Activated CD4-positive, alpha-beta memory T cell treated with anti-CD3 and anti-CD28 coated beads for 36 hours (primary cell): ENCODE measurements around the gene ICA1L. TPM values are rescaled to one million over a fixed set of nuclear protein-coding genes. Genes with fewer than 3 reads are reported as not detected.
"Not testable (repeated sequence)": the region's sequence is repeated elsewhere in the genome, so short reads cannot be mapped to it uniquely, and the experiment has no call there.

Source experiments
- CTCF ChIA-PET: fragments of 350-600 bp; sonication (Branson Sonifier 250); formaldehyde crosslinking; loops from one replicate; lab custom pipeline; 2021; ENCODE audit warnings: antibody characterized with exemption, inconsistent platforms; lab: Charles Lee
- POLR2A ChIA-PET: fragments of 350-600 bp; sonication (Branson Sonifier 250); formaldehyde crosslinking; loops from one replicate; lab custom pipeline; 2021; ENCODE audit warnings: antibody characterized with exemption; lab: Charles Lee
- DNase-seq: peaks from one replicate; pipeline ENCODE4 v3.0.0-alpha.2; 2020
- H3K27ac Mint-ChIP-seq: one replicate; pipeline ENCODE4 v1.8.0; 2021; ENCODE audit warnings: mixed read lengths
- H3K27me3 Mint-ChIP-seq: one replicate; pipeline ENCODE4 v1.8.0; 2021; ENCODE audit warnings: mixed read lengths
- H3K36me3 Mint-ChIP-seq: one replicate; pipeline ENCODE4 v1.8.0; 2021; ENCODE audit warnings: mixed read lengths
- H3K4me1 Mint-ChIP-seq: one replicate; pipeline ENCODE4 v1.8.0; 2021; ENCODE audit warnings: low read depth, mixed read lengths
- H3K4me3 Mint-ChIP-seq: one replicate; pipeline ENCODE4 v1.8.0; 2021; ENCODE audit warnings: mild to moderate bottlenecking, mixed read lengths
- H3K9me3 Mint-ChIP-seq: one replicate; pipeline ENCODE4 v1.8.0; 2021; ENCODE audit warnings: mixed read lengths
- intact Hi-C: fragments of 100-400 bp; cut with micrococcal nuclease; formaldehyde crosslinking; loops from one replicate; pipeline ENCODE4 v1.15.1; 2023
- total RNA-seq, 2 experiments: library from RNA; stranded (reverse); gene quantifications; one replicate each; pipeline ENCODE4 v1.2.3, GENCODE V29; 2021

Gene ICA1L
- total RNA-seq, 2 experiments from 2014 or later, result 5.8 to 6.0 TPM

DNA sequence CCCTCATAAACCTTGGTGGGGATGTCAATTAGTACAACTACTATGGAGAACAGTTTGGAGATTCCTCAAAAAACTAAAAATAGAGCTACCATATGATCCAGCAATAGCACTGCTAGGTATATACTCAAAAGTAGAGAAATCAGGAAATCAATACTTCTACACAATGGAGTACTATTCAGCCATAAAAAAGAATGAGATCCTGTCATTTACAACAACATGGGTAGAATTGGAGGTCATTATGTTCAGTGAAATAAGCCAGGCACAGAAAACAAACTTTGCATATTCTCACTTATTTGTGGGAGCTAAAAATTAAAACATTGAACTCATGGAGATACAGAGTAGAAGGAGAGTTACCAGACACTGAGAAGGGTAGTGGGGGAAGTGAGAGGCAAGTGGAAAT is 33.9 kb upstream of the ICA1L start:
- CTCF ChIA-PET, result not testable (repeated sequence)
- H3K36me3 Mint-ChIP-seq, result peaks cover 34% of the 10 kb centered on the region

DNA sequence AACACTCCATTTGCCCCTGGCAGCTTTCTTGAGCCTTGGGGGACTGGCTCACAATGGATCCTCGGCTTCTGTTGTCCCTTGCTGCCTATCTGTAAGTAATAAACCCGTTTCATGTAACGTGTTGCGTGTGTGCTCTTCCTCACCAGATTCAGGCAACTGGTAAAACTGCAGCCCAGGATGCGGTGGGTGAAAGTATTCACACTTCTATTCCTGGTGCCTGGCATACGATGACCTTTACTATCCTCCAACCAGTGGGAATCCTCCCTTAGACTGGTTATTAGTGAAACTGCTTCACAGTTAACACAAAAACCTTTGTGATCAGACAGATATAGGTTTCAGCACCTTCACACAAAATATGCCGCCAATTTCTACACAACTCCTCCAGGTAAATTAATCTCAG is 13.6 kb upstream of the ICA1L start:
- ChIA-PET CTCF (no interaction called here), POLR2A (no interaction called here)
- Mint-ChIP-seq H3K4me1 (no peaks in the 10 kb centered on the region), H3K36me3 (peaks cover 39% of the 10 kb centered on the region), H3K4me3 (no peak overlapping the region), H3K27me3 (no peaks in the 10 kb centered on the region), H3K9me3 (no peaks in the 10 kb centered on the region), H3K27ac (no peak overlapping the region)
- DNase-seq, result no peak
- intact Hi-C loops, result no loop called here

More for the DNA sequence above, 33.9 kb upstream of the ICA1L start:
- H3K4me3 Mint-ChIP-seq, H3K9me3 Mint-ChIP-seq, H3K27ac Mint-ChIP-seq, POLR2A ChIA-PET, DNase-seq, intact Hi-C loops, H3K27me3 Mint-ChIP-seq: not testable (repeated sequence)
- peaks cover 25% of the 10 kb centered on the region for H3K4me1 Mint-ChIP-seq

DNA sequence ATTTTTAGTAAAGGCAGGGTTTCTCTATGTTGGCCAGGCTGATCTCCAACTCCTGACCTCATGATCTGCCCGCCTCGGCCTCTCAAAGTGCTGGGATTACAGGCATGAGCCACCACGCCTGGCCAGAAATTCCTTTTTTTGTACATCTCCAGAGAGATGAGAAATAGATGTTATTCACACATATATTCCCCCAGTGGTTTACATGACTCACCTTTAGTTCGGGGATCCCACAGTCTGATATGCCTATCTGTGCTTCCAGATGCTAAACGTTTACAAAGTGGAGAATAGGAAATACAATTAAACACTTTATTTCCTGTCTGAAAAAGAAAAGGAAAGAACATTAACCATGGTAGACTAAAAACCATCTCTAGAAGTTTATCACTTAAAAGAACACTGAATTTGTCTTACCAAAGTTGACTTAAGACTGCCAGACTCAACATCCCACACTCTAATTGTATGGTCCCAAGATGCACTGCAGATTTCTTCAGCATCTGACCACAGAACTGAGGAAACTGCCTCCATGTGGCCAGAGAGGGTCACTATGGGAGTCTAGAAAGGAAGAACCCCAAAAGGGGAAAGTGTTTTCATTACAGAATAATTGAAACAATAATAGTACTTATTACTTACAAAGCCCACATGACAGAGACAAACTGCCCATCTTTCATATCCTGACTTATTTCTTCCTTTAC is 12.6 kb upstream of the ICA1L start:
- Mint-ChIP-seq H3K27me3 (no peaks in the 10 kb centered on the region), H3K4me1 (no peaks in the 10 kb centered on the region), H3K36me3 (peaks cover 39% of the 10 kb centered on the region), H3K9me3 (no peaks in the 10 kb centered on the region), H3K27ac (no peak overlapping the region), H3K4me3 (no peak overlapping the region)
- no peak for DNase-seq
- ChIA-PET POLR2A (no interaction called here), CTCF (no interaction called here)
- intact Hi-C loops, result no loop called here

DNA sequence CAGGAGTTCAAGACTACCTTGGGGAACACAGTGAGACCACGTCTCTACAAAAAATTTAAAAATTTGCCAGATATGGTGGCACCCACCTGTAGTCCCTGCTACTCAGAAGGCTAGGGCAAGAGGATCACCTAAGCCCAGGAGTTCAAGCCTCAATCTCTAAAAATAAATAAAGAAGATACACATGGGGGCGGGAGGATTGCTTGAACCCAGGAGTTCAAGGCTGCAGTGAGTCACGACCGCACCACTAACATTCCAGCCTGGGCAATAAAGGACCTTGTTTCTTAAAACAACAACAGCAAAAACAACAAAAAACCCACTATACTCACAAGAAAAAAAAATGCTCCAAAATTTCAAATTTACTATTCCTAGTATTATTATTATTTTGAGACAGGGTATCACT is 10.0 kb upstream of the ICA1L start:
- H3K9me3 Mint-ChIP-seq, result no peaks in the 10 kb centered on the region
- ChIA-PET POLR2A (no interaction called here), CTCF (no interaction called here)
- DNase-seq, result no peak
- intact Hi-C loops, result no loop called here
- H3K27ac Mint-ChIP-seq, result no peak overlapping the region
- no peaks in the 10 kb centered on the region for H3K27me3 Mint-ChIP-seq
- H3K36me3 Mint-ChIP-seq, result peaks cover 30% of the 10 kb centered on the region
- H3K4me3 Mint-ChIP-seq, result no peak overlapping the region
- H3K4me1 Mint-ChIP-seq, result no peaks in the 10 kb centered on the region

DNA sequence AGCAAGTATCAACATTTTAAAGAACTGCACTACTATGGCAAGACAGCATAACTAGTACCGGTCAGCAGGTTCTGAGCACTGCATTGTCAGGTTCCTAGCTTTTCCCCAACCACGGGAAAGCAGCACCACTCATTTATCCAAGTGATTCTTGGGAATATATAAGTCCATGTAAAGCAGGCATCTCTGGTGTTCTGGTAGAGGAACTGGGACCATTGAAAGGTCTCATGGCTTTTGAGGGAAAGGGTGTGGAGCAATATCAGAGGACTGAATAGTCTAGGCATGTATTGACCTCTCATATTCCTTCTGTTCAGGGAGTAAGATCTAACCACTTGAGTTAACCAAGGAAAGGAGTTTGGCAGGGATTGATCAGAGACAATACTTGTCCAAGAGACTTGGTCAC is 6.1 kb upstream of the ICA1L start:
- H3K4me3 Mint-ChIP-seq, result no peak overlapping the region
- H3K36me3 Mint-ChIP-seq, result peaks cover 9% of the 10 kb centered on the region
- no peaks in the 10 kb centered on the region for H3K4me1 Mint-ChIP-seq
- ChIA-PET POLR2A (no interaction called here), CTCF (no interaction called here)
- intact Hi-C loops, result no loop called here
- H3K27me3 Mint-ChIP-seq, result no peaks in the 10 kb centered on the region
- H3K9me3 Mint-ChIP-seq, result no peaks in the 10 kb centered on the region
- DNase-seq, result no peak
- H3K27ac Mint-ChIP-seq, result no peak overlapping the region

DNA sequence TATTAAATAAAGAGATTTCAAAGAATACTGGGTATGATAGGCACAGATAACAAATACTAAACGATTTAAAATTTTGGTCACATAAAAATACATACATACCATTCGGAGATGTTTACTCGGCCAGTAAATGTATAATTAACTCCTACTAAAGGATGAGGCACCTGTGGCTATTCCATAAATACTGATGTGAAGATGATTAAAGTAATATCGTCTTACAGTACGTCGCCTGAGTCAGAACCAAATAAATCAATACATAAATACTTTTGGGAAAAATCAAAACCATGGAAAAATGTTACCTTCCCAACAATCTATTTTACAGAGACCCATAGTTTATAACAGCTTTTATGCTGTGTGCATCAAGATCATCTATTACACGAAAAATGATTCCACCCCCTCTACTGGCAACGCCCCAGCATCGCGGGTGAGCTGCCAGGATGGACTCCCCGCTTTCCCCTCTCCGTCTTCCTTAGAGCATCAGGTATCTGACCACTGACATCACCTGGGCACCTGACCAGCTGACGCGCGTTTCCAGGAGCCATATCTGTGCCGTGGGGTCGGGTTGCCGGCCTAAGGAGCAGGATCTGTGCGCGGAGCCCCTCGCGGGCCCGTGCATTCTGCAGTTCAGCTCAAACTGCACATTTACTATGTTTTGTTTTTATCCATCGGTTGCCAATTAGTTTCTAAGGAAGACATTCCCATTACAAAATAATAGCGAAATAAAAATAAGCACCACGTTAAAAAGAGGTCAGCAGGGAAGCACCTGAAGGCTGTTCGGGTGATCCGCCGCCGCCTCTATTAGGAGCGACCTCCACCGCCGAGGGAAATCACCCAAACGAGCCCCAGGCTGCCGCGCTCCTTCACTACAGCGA is 901 bp downstream of the ICA1L start:
- ChIA-PET POLR2A (interaction anchor here (0.5 to 1.6 kb wide), 4 partner anchors 35 to 597 kb away, joined by 3 to 5 read pairs (median 5); partner anchors contain the start of gene FAM117B), CTCF (interaction anchor here (0.6 to 5.1 kb wide), 16 partner anchors 8 to 945 kb away, joined by 3 to 64 read pairs (median 4); no protein-coding TSS in a partner anchor)
- Mint-ChIP-seq H3K4me1 (peaks cover 7% of the 10 kb centered on the region), H3K36me3 (no peaks in the 10 kb centered on the region), H3K27ac (peak overlapping the region; percentile 61), H3K9me3 (no peaks in the 10 kb centered on the region), H3K4me3 (peak overlapping the region; percentile 88), H3K27me3 (no peaks in the 10 kb centered on the region)
- intact Hi-C loops, result loop anchor here (1.0 to 5.0 kb wide), 6 partner anchors 39 to 367 kb away; partner anchors contain the start of genes CYP20A1, FAM117B and WDR12
- DNase-seq, result peak; percentile 81

DNA sequence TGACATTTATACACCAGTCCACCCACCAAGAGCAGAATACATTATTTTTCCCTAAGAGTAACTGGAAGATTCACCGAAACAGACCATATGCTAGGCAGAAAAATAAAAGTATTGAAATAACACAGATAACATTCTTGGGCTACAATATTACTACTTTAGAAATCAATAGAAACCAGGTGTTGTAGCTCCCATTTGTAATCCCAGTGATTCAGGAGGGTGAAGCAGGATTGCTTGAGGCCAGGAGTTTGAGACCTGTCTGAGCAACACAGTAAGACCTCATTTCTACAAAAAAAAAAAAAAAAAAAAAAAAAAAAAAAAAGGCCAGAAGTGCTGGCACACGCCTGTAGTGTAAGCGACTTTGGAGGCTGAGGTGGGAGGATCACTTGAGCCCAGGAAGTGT is 9.6 kb downstream of the ICA1L start:
- H3K27ac Mint-ChIP-seq, result no peak overlapping the region
- intact Hi-C loops, result no loop called here
- no peak for DNase-seq
- POLR2A ChIA-PET, result no interaction called here
- no peaks in the 10 kb centered on the region for H3K9me3 Mint-ChIP-seq
- no peak overlapping the region for H3K4me3 Mint-ChIP-seq
- CTCF ChIA-PET, result interaction anchor here (0.5 to 1.0 kb wide), 2 partner anchors 9 to 308 kb away, joined by 3 read pairs; no protein-coding TSS in a partner anchor
- no peaks in the 10 kb centered on the region for H3K4me1 Mint-ChIP-seq
- H3K27me3 Mint-ChIP-seq, result no peaks in the 10 kb centered on the region
- H3K36me3 Mint-ChIP-seq, result no peaks in the 10 kb centered on the region

DNA sequence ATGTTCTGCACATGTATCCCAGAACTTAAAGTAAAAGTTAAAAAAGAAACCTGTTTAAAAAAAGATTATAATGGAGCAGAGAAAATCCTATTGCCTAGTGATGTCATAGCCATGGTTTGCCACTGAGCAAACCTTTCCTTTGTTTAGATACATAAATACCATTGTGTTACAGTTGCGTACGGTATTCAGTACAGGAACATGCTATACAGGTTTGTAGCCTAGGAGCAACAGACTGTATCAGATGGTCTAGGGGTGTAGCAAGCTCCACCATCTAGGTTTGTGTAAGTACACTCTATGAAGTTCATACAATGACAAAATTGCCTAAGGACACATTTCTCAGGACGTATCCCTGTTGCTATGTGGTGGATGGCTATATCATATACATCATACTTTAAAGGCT is 13.0 kb downstream of the ICA1L start:
- H3K9me3 Mint-ChIP-seq, result no peaks in the 10 kb centered on the region
- H3K27ac Mint-ChIP-seq, result no peak overlapping the region
- ChIA-PET POLR2A (no interaction called here), CTCF (no interaction called here)
- H3K27me3 Mint-ChIP-seq, result no peaks in the 10 kb centered on the region
- intact Hi-C loops, result no loop called here
- no peak overlapping the region for H3K4me3 Mint-ChIP-seq
- DNase-seq, result no peak
- H3K36me3 Mint-ChIP-seq, result no peaks in the 10 kb centered on the region
- H3K4me1 Mint-ChIP-seq, result no peaks in the 10 kb centered on the region

DNA sequence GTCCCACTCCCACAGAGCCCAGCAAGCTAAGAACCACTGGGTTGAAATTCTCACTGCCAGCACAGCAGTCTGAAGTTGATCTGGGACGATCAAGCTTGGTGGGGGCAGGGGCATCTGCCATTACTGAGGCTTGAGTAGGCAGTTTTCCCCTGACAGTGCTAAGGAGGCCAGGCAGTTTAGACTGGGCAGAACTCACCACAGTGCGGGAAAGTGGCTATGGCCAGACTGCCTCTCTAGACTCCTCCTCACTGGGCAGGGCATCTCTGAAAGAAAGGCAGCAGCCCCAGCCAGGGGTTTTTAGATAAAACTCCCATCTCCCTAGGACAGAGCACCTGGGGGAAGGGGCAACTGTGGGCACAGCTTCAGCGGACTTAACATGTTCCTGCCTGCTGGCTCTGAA is 22.2 kb downstream of the ICA1L start:
- intact Hi-C loops, H3K27ac Mint-ChIP-seq, H3K9me3 Mint-ChIP-seq, CTCF ChIA-PET, H3K36me3 Mint-ChIP-seq, H3K27me3 Mint-ChIP-seq, POLR2A ChIA-PET, DNase-seq, H3K4me1 Mint-ChIP-seq, H3K4me3 Mint-ChIP-seq: not testable (repeated sequence)

DNA sequence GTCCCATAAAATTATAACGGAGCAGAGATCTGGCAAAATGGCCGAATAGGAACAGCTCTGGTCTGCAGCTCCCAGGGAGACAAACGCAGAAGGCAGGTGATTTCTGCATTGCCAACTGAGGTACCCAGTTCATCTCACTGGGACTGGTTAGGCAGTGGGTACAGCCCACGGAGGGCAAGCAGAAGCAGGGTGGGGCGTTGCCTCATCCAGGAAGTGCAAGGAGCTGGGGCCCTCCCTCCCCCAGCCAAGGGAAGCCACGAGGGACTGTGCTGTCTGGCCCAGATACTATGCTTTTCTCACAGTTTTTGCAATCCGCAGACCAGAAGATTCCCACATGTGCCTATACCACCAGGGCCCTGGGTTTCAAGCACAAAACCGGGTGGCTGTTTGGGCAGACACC is 22.8 kb downstream of the ICA1L start:
- ChIA-PET CTCF (no interaction called here), POLR2A (no interaction called here)
- intact Hi-C loops, result no loop called here
- Mint-ChIP-seq H3K27me3 (no peaks in the 10 kb centered on the region), H3K36me3 (no peaks in the 10 kb centered on the region), H3K27ac (no peak overlapping the region), H3K4me1 (no peaks in the 10 kb centered on the region), H3K9me3 (peaks cover 4% of the 10 kb centered on the region), H3K4me3 (no peak overlapping the region)
- DNase-seq, result no peak

DNA sequence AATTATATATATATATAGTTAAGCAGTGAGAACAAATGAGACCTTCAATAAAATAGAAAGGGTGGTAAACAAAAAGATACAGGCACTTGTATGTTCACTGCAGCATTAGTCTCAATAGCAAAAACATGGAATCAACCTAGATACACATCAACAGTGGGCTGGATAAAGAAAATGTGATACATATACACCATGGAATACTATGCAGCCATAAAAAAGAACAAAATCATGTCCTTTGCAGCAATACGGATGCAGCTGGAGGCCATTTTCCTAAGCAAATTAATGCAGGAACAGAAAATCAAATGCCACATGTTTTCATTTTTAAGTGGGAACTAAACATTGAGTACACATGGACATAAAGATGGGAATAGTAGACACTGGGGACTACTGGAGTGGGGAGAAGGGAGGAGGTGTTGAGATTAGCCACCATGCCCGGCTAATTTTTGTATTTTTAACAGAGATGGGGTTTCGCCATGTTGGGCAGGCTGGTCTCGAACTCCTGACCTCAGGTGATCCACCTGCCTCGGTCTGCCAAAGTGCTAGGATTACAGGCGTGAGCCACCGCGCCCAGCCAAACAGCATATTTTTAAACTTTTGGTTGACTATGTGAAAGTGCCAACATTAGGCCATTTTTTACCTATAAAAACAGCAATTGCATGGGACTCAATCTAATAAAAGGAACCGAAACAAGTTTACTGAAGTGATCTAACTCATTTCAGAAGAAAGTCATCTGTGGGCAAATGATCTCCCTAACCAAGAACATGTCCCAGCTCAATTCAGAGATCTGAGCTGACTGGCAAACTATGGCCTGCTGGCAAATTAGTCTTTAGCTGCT is 23.7 kb downstream of the ICA1L start:
- DNase-seq, result no peak
- Mint-ChIP-seq H3K4me1 (no peaks in the 10 kb centered on the region), H3K27me3 (no peaks in the 10 kb centered on the region), H3K9me3 (peaks cover 13% of the 10 kb centered on the region), H3K36me3 (no peaks in the 10 kb centered on the region), H3K27ac (no peak overlapping the region), H3K4me3 (no peak overlapping the region)
- intact Hi-C loops, result no loop called here
- ChIA-PET CTCF (no interaction called here), POLR2A (no interaction called here)

DNA sequence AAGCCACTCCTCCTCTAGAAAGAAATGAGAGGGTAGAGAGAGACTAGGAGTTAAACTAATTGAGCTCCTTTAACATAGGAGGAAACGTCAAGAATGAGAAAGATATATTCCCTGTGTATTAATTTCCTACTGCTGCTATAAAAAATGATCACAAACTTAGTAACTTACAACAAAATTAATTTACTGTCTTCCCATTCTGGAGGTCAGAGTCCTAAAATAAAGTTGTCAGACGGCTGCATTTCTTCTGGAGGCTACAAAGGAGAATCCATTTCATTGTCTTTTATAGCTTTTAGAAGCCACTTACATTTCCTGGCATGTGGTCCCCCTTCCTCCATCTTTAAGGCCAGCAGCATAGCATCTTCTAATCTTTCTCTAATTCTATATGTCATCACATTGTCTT is 26.9 kb downstream of the ICA1L start:
- Mint-ChIP-seq H3K36me3 (no peaks in the 10 kb centered on the region), H3K4me1 (no peaks in the 10 kb centered on the region), H3K27me3 (no peaks in the 10 kb centered on the region), H3K27ac (no peak overlapping the region), H3K4me3 (no peak overlapping the region), H3K9me3 (peaks cover 17% of the 10 kb centered on the region)
- DNase-seq, result no peak
- intact Hi-C loops, result no loop called here
- ChIA-PET POLR2A (interaction anchor here (0.6 kb wide), 1 partner anchor 1034 kb away, joined by 4 read pairs; no protein-coding TSS in a partner anchor), CTCF (interaction anchor here (0.6 to 1.4 kb wide), 4 partner anchors 10 to 545 kb away, joined by 3 to 4 read pairs (median 3); no protein-coding TSS in a partner anchor)
